Tibial nerve (tissue), 4 donors: ENCODE data around the gene ZNF423. TPM values are rescaled to one million over a fixed set of nuclear protein-coding genes. Genes with fewer than 3 reads are reported as not detected.

Source experiments
- DNase-seq, 2 donors: peaks; one replicate each; pipeline ENCODE4 v3.0.0-alpha.2; 2019; ENCODE audit warnings: low spot score in 2 of 2
- H3K27ac ChIP-seq, 4 donors: fragments of 200-600 bp; sonication (generic) in 3 of 4; one replicate each; pipeline ENCODE4 v1.5.1; 2017 to 2019; ENCODE audit warnings: mild to moderate bottlenecking in 1 of 4
- H3K27me3 ChIP-seq, 2 donors: fragments of 200-600 bp; sonication (generic) in 1 of 2; one replicate each; pipeline versions ENCODE4 v1.5.1 to v1.6.0; 2017 to 2019
- H3K36me3 ChIP-seq, 3 donors: fragments of 200-600 bp; sonication (generic); one replicate each; pipeline ENCODE4 v1.5.1; 2018 to 2019
- H3K4me1 ChIP-seq, 4 donors: fragments of 200-600 bp; sonication (generic) in 3 of 4; one replicate each; pipeline ENCODE4 v1.5.1; 2017 to 2019
- H3K4me3 ChIP-seq, 4 donors: fragments of 200-600 bp; sonication (generic) in 3 of 4; one replicate each; pipeline ENCODE4 v1.5.1; 2017 to 2019; ENCODE audit warnings: mild to moderate bottlenecking in 1 of 4, moderate library complexity in 1 of 4
- H3K9me3 ChIP-seq, 4 donors: fragments of 200-600 bp; sonication (generic) in 3 of 4; one replicate each; pipeline ENCODE4 v1.5.1; 2017 to 2019
- EP300 ChIP-seq, 2 donors: sonication (generic); formaldehyde crosslinking; IDR thresholded peaks; one replicate each; pipeline ENCODE4 v1.6.1; 2017; ENCODE audit warnings: antibody characterized with exemption in 2 of 2, mild to moderate bottlenecking in 1 of 2
- POLR2A ChIP-seq, 2 donors: fragments of 450-650 bp; IDR thresholded peaks; one replicate each; pipeline ENCODE4 v1.6.1; 2017; ENCODE audit warnings: antibody characterized with exemption in 2 of 2, mild to moderate bottlenecking in 2 of 2, moderate library complexity in 2 of 2
- WGBS, 2 donors: methylation state at CpG; one replicate each; pipeline ENCODE4 v1.1.5; 2018; 5-methylcytosine and 5-hydroxymethylcytosine counted together
- total RNA-seq, 4 donors: library from RNA; depleted of rRNA; stranded (reverse); fragments of >200 nt; gene quantifications; one replicate each; pipeline ENCODE4 v1.1.0, GENCODE V29; 2016
- TF ChIP-seq, protein P1 (sequence below), 5 experiments: fragments of 200-600 bp in 3 of 5; fragments of 450-650 bp in 2 of 5; sonication (generic) in 3 of 5; IDR thresholded peaks; one replicate each; pipeline ENCODE4 v1.5.1; 2016 to 2019; ENCODE audit warnings: antibody characterized with exemption in 5 of 5, mild to moderate bottlenecking in 3 of 5, moderate library complexity in 2 of 5

ZNF423 gene
- total RNA-seq, 4 donors from 2014 or later: 15.9 to 20.5 (median 18.5) TPM

- Histone ChIP-seq H3K27ac (no peak overlapping the region), H3K4me3 (no peak overlapping the region), H3K27me3 (no peaks in the 10 kb centered on the region), H3K9me3 (no peaks in the 10 kb centered on the region), H3K4me1 (peaks cover 0 to 40% (median 6%) of the 10 kb centered on the region in 4 donors), H3K36me3 (no peaks in the 10 kb centered on the region)
- WGBS, 2 donors: 79 to 82% methylated on average over 9 to 10 of the region's 11 CpGs
- DNase-seq: no peak
- TF ChIP-seq EP300 (IDR thresholded peaks at IDR 0.05) (no peak), POLR2A (IDR thresholded peaks at IDR 0.05) (no peak)
- TF ChIP-seq, protein P1, sequence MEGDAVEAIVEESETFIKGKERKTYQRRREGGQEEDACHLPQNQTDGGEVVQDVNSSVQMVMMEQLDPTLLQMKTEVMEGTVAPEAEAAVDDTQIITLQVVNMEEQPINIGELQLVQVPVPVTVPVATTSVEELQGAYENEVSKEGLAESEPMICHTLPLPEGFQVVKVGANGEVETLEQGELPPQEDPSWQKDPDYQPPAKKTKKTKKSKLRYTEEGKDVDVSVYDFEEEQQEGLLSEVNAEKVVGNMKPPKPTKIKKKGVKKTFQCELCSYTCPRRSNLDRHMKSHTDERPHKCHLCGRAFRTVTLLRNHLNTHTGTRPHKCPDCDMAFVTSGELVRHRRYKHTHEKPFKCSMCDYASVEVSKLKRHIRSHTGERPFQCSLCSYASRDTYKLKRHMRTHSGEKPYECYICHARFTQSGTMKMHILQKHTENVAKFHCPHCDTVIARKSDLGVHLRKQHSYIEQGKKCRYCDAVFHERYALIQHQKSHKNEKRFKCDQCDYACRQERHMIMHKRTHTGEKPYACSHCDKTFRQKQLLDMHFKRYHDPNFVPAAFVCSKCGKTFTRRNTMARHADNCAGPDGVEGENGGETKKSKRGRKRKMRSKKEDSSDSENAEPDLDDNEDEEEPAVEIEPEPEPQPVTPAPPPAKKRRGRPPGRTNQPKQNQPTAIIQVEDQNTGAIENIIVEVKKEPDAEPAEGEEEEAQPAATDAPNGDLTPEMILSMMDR (IDR thresholded peaks at IDR 0.05): no peak
These were observed 77.5 kb downstream of the ZNF423 start for GRCh38 chr16:49778202-49778930.

GRCh38 chr16:49776734-49777133, 79.2 kb downstream of the ZNF423 start:
- WGBS, 2 donors: 82 to 83% methylated on average over 4 of the region's 4 CpGs
- Histone ChIP-seq H3K9me3 (no peaks in the 10 kb centered on the region), H3K27ac (no peak overlapping the region), H3K4me1 (peaks cover 0 to 40% (median 6%) of the 10 kb centered on the region in 4 donors), H3K27me3 (no peaks in the 10 kb centered on the region), H3K4me3 (no peak overlapping the region), H3K36me3 (no peaks in the 10 kb centered on the region)
- TF ChIP-seq EP300 (IDR thresholded peaks at IDR 0.05) (no peak), POLR2A (IDR thresholded peaks at IDR 0.05) (no peak)
- TF ChIP-seq, protein P1 (IDR thresholded peaks at IDR 0.05): no peak
- no peak for DNase-seq

- Histone ChIP-seq H3K27me3 (no peaks in the 10 kb centered on the region), H3K4me1 (peaks cover 0 to 37% (median 6%) of the 10 kb centered on the region in 4 donors), H3K27ac (peak overlapping the region in 2 of 4 donors; percentile 18 to 36), H3K36me3 (no peaks in the 10 kb centered on the region), H3K9me3 (no peaks in the 10 kb centered on the region), H3K4me3 (no peak overlapping the region)
- no peak for TF ChIP-seq EP300 (IDR thresholded peaks at IDR 0.05)
- TF ChIP-seq, protein P1 (IDR thresholded peaks at IDR 0.05): no peak
- TF ChIP-seq POLR2A (IDR thresholded peaks at IDR 0.05): no peak
- 20 to 39% methylated on average over 15 to 16 of the region's 16 CpGs for WGBS, 2 donors
- DNase-seq: no peak
These were observed 79.8 kb downstream of the ZNF423 start for GRCh38 chr16:49776085-49776595.

DNA sequence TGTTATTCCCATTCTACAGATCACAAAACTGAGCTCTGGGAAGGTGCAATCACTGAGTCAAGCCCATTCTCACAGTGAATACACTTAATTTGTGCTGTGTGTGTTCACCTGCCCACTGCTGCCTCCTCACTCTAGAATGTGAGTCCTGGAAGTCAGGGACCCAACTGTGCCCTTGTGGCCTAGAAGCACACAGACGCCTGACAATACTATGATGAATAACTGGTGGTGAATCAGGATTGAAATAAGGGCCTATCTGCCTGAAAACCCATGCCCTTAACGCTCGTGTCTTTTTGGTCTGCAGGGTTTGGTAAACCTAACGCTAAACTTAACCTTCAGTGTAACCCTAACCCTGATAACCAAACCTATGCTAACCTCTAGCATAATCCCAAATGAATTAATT, 80.3 kb downstream of the ZNF423 start:
- peak overlapping the region in 1 of 4 donors; percentile 18 for H3K27ac ChIP-seq
- H3K27me3 ChIP-seq: no peaks in the 10 kb centered on the region
- H3K9me3 ChIP-seq: no peaks in the 10 kb centered on the region
- TF ChIP-seq POLR2A (IDR thresholded peaks at IDR 0.05) (no peak), EP300 (IDR thresholded peaks at IDR 0.05) (no peak)
- TF ChIP-seq, protein P1 (IDR thresholded peaks at IDR 0.05): no peak
- 68 to 87% methylated on average over 4 of the region's 4 CpGs for WGBS, 2 donors
- peaks cover 0 to 37% (median 6%) of the 10 kb centered on the region in 4 donors for H3K4me1 ChIP-seq
- DNase-seq: no peak
- H3K36me3 ChIP-seq: no peaks in the 10 kb centered on the region
- H3K4me3 ChIP-seq: no peak overlapping the region

DNA sequence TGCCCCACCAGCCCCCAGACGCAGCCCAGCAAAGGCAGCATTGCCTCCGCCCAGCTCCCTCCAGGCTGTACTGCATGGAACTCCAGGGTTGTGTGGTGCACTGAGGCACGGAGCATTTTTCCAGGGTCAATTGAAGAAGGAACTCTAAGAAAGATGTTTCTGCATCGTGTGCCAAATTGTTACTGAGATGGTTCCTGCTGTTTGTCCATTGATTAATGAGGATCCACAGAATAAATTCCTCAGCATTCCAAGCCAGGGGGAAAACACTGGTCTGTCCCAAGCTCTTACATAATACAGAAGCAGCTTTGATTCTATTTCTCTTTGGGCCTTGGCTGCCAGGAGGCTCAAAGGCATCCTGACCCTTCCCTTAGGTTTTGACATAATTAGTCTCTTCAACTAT, 80.9 kb downstream of the ZNF423 start:
- Histone ChIP-seq H3K9me3 (no peaks in the 10 kb centered on the region), H3K4me3 (no peak overlapping the region), H3K27me3 (no peaks in the 10 kb centered on the region), H3K27ac (no peak overlapping the region), H3K4me1 (peaks cover 0 to 37% (median 6%) of the 10 kb centered on the region in 4 donors), H3K36me3 (no peaks in the 10 kb centered on the region)
- WGBS, 2 donors: 47 to 67% methylated on average over 3 to 4 of the region's 4 CpGs
- no peak for DNase-seq
- TF ChIP-seq EP300 (IDR thresholded peaks at IDR 0.05) (no peak), POLR2A (IDR thresholded peaks at IDR 0.05) (no peak)
- TF ChIP-seq, protein P1 (IDR thresholded peaks at IDR 0.05): no peak
